Mesothelial cell of epicardium (in vitro differentiated cells): ENCODE measurements around the gene SMIM33. TPM values are rescaled to one million over a fixed set of nuclear protein-coding genes. Genes with fewer than 3 reads are reported as not detected.

Source experiments
- DNase-seq, 2 experiments: peaks; one replicate each; pipeline ENCODE4 v3.0.0; 2021; ENCODE audit warnings: low spot score in 2 of 2; ENCODE audit not compliant: unreplicated experiment in 2 of 2
- H3K27ac Mint-ChIP-seq: 2 replicates; pipeline ENCODE4 v1.8.0; 2021; ENCODE audit warnings: mixed read lengths
- H3K27me3 Mint-ChIP-seq: 2 replicates; pipeline ENCODE4 v1.8.0; 2021; ENCODE audit warnings: low read depth, mixed read lengths
- H3K36me3 Mint-ChIP-seq: 2 replicates; pipeline ENCODE4 v1.8.0; 2021; ENCODE audit warnings: mixed read lengths
- H3K4me1 Mint-ChIP-seq: 2 replicates; pipeline ENCODE4 v1.8.0; 2021; ENCODE audit warnings: mixed read lengths
- H3K4me3 Mint-ChIP-seq: 2 replicates; pipeline ENCODE4 v1.8.0; 2021; ENCODE audit warnings: mild to moderate bottlenecking, moderate library complexity, mixed read lengths
- H3K9me3 Mint-ChIP-seq: 2 replicates; pipeline ENCODE4 v1.8.0; 2021; ENCODE audit warnings: mixed read lengths
- total RNA-seq: library from RNA; stranded (reverse); gene quantifications from 3 replicates; pipeline ENCODE4 v1.2.1, GENCODE V29; 2021
- TF ChIP-seq, protein P1 (sequence below): fragments of 200-600 bp; sonication (generic); IDR thresholded peaks from one replicate; pipeline ENCODE4 v1.5.0; 2021; ENCODE audit warnings: antibody characterized with exemption; ENCODE audit not compliant: unreplicated experiment

SMIM33 gene
- total RNA-seq, 1 donor from 2014 or later = not detected

DNA sequence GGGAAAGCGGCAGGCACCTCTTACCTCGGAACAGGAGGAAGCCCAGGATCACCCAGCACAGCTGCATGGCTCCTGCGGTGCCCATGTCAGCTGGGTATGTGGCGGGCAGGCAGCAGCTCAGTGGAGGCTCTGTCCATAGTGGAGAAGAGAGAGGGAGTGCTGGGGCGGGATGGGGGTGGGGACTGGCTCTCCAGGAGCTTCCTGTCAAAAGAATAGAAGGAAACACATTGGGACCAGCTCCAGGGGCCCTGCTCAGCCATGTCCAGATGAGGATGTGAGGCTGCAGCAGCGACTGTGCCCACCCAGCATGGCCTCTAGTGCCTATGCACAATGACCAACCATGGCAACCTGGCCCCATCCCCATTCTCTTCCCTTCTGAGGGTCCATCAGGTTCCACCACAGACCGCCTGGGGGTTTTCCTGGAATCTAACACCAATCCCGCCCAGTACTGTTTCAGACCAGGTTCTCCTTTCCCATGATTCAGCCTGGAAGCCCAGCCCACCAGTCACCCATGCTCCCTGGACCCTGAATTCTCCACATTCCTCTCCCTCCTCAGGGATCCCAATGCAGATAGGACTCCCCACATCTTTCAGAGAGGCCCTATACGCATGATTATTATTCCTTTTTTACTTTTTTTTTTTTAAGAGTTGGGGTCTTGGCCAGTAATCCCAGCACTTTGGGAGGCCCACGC is 8.1 kb upstream of the SMIM33 start, which contains the start of gene ECSCR:
ECSCR (minus strand) TSS at position 158 of the 691 bp plus-strand sequence; CDS start at position 85, 73 bp downstream.
- no peaks in the 10 kb centered on the region for H3K36me3 Mint-ChIP-seq
- peaks cover 5% of the 10 kb centered on the region for H3K4me1 Mint-ChIP-seq
- TF ChIP-seq, protein P1, sequence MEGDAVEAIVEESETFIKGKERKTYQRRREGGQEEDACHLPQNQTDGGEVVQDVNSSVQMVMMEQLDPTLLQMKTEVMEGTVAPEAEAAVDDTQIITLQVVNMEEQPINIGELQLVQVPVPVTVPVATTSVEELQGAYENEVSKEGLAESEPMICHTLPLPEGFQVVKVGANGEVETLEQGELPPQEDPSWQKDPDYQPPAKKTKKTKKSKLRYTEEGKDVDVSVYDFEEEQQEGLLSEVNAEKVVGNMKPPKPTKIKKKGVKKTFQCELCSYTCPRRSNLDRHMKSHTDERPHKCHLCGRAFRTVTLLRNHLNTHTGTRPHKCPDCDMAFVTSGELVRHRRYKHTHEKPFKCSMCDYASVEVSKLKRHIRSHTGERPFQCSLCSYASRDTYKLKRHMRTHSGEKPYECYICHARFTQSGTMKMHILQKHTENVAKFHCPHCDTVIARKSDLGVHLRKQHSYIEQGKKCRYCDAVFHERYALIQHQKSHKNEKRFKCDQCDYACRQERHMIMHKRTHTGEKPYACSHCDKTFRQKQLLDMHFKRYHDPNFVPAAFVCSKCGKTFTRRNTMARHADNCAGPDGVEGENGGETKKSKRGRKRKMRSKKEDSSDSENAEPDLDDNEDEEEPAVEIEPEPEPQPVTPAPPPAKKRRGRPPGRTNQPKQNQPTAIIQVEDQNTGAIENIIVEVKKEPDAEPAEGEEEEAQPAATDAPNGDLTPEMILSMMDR = no peak
- H3K4me3 Mint-ChIP-seq = no peak within 1 kb of the TSS
- H3K27me3 Mint-ChIP-seq = no peaks in the 10 kb centered on the region
- DNase-seq = no peak
- no peaks in the 10 kb centered on the region for H3K9me3 Mint-ChIP-seq
- H3K27ac Mint-ChIP-seq = no peak within 1 kb of the TSS

- Mint-ChIP-seq H3K4me3 (no peak overlapping the region), H3K9me3 (no peaks in the 10 kb centered on the region), H3K27me3 (no peaks in the 10 kb centered on the region), H3K27ac (no peak overlapping the region), H3K36me3 (no peaks in the 10 kb centered on the region), H3K4me1 (peaks cover 15% of the 10 kb centered on the region)
- TF ChIP-seq, protein P1 = no peak
- no peak for DNase-seq
These were observed 2.3 kb upstream of the SMIM33 start for GRCh38 chr5:139468421-139468931.

- no peaks in the 10 kb centered on the region for H3K27me3 Mint-ChIP-seq
- no peaks in the 10 kb centered on the region for H3K9me3 Mint-ChIP-seq
- no peaks in the 10 kb centered on the region for H3K36me3 Mint-ChIP-seq
- no peak for DNase-seq
- H3K4me3 Mint-ChIP-seq = no peak overlapping the region
- H3K4me1 Mint-ChIP-seq = peaks cover 31% of the 10 kb centered on the region
- TF ChIP-seq, protein P1 = no peak
- peak overlapping the region; percentile 88 for H3K27ac Mint-ChIP-seq
These were observed 1.7 kb downstream of the SMIM33 start for GRCh38 chr5:139472386-139473030.

DNA sequence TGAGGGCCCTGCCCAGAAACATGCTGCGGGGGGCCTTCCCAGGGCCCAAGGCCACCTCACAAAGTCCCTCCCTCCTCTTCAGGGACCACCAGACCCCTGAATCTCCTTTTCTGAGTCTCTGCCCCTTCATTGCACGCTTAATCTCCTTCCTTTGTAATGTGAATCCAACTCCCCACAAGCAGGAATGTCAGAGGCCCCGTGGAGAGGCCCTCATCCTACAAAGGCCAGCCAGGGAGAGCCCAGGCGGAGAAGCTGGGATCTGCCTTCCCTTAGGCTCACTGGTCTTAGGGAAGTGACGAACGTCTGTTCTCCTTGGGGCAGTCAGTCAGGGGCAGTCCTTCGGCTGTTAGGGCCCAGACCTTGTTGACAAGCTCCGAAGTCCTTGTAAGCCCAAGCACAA is 2.3 kb downstream of the SMIM33 start:
- H3K36me3 Mint-ChIP-seq = no peaks in the 10 kb centered on the region
- no peak overlapping the region for H3K4me3 Mint-ChIP-seq
- TF ChIP-seq, protein P1 = no peak
- DNase-seq = no peak
- no peaks in the 10 kb centered on the region for H3K9me3 Mint-ChIP-seq
- H3K27me3 Mint-ChIP-seq = no peaks in the 10 kb centered on the region
- peaks cover 31% of the 10 kb centered on the region for H3K4me1 Mint-ChIP-seq
- peak overlapping the region; percentile 88 for H3K27ac Mint-ChIP-seq

DNA sequence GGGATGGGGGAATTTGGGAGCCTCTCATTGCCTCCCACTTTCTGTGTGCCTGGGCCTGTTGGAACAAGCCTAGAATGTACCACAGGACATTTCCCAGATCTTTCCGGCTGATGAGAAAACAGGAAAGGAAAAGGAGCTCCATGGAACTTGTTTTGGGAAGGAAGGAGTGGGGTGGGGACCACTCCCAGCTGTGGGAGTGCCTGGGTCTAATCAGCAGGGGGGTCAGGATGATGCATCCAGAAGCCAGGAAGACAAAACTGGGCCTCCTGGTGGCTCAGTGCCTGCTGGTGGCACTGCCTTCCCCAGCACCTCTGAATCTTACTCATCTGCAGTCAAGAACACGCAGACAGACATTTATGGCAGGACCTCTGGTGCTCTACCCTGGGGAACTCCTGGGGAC is 2.8 kb downstream of the SMIM33 start:
- no peaks in the 10 kb centered on the region for H3K27me3 Mint-ChIP-seq
- H3K27ac Mint-ChIP-seq = peak overlapping the region; percentile 88
- H3K4me1 Mint-ChIP-seq = peaks cover 32% of the 10 kb centered on the region
- TF ChIP-seq, protein P1 = no peak
- no peak for DNase-seq
- H3K4me3 Mint-ChIP-seq = no peak overlapping the region
- H3K36me3 Mint-ChIP-seq = no peaks in the 10 kb centered on the region
- H3K9me3 Mint-ChIP-seq = no peaks in the 10 kb centered on the region
